HFF-Myc (cell line): Measurements from ENCODE around the gene CA5A.

Experiments used
- DNase-seq: peaks from one replicate; pipeline ENCODE4 v3.0.0-alpha.2; 2011; ENCODE audit warnings: low read depth; ENCODE audit errors: extremely low read depth
- H3K4me3 ChIP-seq: replicated peaks from 2 replicates; pipeline ENCODE4 v1.5.1; 2011; ENCODE audit warnings: low read depth, mild to moderate bottlenecking, control low read depth, low read length
- TF ChIP-seq, protein P1 (sequence below): IDR thresholded peaks from 2 replicates; pipeline ENCODE4 v1.5.1; 2012; ENCODE audit warnings: mild to moderate bottlenecking, low read depth, low read length, control low read depth; ENCODE audit errors: missing control alignments

Gene CA5A

DNA sequence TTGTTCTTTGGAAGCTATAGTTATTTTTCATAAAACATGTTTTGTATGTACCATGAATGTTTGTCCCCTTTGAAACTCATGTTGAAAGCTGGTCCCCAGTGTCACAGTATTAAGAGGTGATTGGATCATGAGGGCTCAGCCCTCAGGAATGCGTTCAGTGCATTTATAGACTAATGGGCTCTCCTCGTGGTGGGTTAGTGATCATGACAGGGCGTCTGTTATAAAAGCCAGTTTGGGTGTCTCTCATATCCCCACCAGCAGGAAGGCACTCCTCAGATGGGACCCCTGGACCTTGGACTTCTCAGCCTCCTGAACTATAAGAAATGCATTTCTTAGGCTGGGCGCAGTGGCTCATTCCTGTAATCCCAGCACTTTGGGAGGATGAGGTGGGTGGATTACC lies 25.3 kb upstream of the CA5A start:
- DNase-seq = no peak
- H3K4me3 ChIP-seq = no peak overlapping the region
- TF ChIP-seq, protein P1, sequence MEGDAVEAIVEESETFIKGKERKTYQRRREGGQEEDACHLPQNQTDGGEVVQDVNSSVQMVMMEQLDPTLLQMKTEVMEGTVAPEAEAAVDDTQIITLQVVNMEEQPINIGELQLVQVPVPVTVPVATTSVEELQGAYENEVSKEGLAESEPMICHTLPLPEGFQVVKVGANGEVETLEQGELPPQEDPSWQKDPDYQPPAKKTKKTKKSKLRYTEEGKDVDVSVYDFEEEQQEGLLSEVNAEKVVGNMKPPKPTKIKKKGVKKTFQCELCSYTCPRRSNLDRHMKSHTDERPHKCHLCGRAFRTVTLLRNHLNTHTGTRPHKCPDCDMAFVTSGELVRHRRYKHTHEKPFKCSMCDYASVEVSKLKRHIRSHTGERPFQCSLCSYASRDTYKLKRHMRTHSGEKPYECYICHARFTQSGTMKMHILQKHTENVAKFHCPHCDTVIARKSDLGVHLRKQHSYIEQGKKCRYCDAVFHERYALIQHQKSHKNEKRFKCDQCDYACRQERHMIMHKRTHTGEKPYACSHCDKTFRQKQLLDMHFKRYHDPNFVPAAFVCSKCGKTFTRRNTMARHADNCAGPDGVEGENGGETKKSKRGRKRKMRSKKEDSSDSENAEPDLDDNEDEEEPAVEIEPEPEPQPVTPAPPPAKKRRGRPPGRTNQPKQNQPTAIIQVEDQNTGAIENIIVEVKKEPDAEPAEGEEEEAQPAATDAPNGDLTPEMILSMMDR = no peak

DNA sequence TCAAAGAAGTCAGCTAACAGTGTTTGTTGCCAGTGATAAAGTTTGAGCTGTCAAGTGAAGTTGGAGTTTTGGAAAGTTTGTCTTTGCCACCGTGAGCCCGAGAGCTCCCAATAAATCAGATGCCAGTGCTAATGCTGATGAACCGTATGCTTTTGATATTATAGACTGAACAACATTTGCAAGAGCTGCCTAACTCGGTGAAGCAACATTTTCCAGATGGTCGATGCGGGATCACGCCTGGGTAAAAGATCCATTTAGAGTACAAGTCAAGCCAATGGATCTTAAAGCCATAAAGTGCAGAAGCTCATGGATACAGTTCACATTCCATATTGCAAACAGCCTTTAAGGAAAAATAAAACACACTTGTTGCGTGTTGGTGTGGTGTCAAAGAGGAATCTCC lies 24.5 kb upstream of the CA5A start:
- TF ChIP-seq, protein P1 = no peak
- DNase-seq = no peak
- no peak overlapping the region for H3K4me3 ChIP-seq

DNA sequence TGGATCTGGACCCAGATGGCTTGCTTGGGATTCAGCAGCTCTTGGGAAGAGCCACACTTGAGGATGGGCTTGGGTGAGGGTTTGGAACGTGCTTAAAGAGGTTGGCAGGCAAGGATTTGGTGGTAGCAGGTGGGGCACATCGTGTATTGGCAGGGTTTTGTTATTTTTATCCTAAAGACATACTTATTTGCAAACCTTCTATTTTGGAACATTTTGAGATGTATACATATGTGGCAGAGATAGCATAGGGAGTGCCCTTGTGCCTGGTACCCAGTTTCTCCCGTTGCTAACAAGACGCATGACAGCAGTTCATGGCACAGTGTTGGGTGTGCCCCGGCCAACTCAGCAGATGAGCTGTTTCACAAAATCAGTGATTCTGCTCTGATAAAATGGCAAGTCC lies 24.0 kb upstream of the CA5A start:
- DNase-seq = no peak
- no peak overlapping the region for H3K4me3 ChIP-seq
- TF ChIP-seq, protein P1 = no peak

DNA sequence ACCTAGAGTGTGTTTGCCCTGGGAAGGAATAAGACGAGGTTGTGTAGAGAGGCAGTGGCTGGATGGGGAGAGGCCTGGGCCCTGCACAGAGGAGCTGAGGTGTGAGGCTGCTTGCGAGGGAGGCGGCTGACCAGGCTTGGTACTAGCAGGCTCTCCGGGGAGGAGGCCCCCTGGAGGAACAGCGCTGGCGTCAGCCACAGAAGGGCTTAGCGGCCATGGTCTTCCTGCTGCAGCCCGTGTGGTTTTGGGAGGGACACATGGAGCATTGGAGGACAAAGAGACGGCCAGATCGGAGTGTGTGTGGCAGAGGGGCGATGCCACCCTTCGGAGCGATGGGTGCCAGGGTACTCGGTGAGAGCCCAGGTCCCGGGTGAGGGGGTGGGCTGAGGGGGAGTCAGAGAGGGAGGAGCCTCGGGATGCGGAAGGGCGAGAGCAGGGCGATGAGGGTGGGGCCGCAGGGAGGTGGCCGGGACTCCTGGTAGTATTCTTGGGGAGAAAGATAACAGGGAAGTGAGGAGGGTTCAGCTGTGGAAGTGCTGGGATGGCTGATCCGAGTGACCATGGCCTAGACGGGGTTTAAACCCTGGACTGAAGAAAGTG lies 23.2 kb upstream of the CA5A start:
- no peak for DNase-seq
- TF ChIP-seq, protein P1 = no peak
- H3K4me3 ChIP-seq = no peak overlapping the region

DNA sequence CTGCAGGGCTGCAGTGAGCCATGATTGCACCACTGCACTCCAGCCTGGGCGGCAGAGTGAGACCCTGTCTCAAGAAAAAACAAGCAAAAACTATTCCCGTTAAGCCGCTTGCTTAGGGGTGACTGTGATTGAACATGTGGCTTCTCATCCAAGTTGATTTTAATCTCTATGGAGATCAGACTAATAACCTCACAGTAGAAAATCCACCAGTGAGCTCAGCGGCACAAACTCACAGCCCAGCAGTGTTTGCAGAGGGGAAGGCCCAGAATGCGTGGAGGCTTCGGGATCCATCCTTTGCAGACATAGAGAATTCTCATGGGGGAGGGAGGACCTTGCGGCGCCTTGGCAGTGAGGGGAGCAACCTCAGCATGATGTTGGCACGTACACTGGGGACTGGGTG lies 22.3 kb upstream of the CA5A start:
- TF ChIP-seq, protein P1 = no peak
- DNase-seq = no peak
- H3K4me3 ChIP-seq = no peak overlapping the region

DNA sequence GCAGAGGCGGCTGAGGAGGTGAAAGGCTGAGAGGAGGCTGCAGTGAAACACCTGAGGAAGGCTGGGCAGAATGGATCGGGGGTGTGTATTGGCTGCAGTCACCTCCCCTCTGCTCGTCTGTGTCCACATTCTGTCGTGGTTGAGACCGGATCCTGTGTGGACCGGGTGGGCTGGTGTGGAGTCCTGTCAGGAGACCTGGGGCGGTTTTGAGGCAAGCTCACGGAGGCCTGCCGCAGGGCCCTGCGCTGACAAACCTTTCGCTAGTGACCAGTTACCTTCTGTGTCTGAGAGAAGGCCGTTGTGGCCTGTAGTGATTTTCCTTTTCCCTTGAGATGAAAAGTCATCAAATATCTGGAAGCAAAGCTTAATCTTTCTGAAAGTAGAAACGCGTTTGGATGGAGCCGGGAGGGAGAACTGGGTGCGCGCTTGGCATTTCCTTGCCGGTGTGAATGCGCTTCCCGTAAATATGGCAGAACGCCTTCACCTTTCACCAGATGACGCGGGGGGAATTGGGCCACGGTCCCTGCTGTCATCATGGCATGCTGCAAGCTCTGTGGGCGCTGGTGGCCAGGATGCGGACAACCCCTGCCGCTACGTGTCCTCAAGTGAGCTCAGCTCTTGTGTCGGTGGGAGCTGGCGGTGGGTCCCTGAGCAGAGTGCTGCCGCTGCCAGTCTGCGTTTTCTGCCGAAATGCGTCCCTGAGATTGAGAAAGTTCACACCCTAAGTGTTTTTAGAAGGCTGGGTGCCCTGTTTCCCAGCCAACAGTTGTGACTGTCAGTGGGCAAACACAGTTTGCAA lies 21.2 kb upstream of the CA5A start:
- H3K4me3 ChIP-seq = no peak overlapping the region
- TF ChIP-seq, protein P1 = no peak
- no peak for DNase-seq
